Neural progenitor cell (in vitro differentiated cells): ENCODE data around the gene CDH13.

ENCODE experiments used
- CTCF ChIP-seq: fragments of 200-600 bp; sonication (generic); IDR thresholded peaks from 2 replicates; pipeline ENCODE4 v1.5.1; 2017; ENCODE audit warnings: antibody characterized with exemption, mild to moderate bottlenecking
- EZH2 ChIP-seq: fragments of 200-600 bp; sonication (generic); IDR thresholded peaks from 2 replicates; pipeline ENCODE4 v1.6.1; 2017; ENCODE audit warnings: antibody characterized with exemption, mild to moderate bottlenecking, moderate library complexity
- EZH2phosphoT487 ChIP-seq: fragments of 200-600 bp; sonication (generic); IDR thresholded peaks from 2 replicates; pipeline ENCODE4 v1.6.1; 2017; ENCODE audit warnings: antibody characterized with exemption

- TF ChIP-seq CTCF (no peak), EZH2 (no peak), EZH2phosphoT487 (no peak)
These were observed 441.9 kb downstream of the CDH13 start for GRCh38 chr16:83068686-83069085.
